HEK293 (cell line): Measurements from ENCODE around the gene ALDH9A1.
"Not testable (repeated sequence)": the region's sequence is repeated elsewhere in the genome, so short reads cannot be mapped to it uniquely, and the experiment has no call there.

ENCODE experiments used
- CTCF ChIA-PET: fragments of 350-600 bp; formaldehyde crosslinking; extraction: SDS; loops from one replicate; lab custom pipeline; 2021; ENCODE audit warnings: antibody characterized with exemption; lab: Yijun Ruan, JAX
- POLR2A ChIA-PET: fragments of 300-600 bp; formaldehyde crosslinking; extraction: SDS; loops from one replicate; lab custom pipeline; 2020; ENCODE audit warnings: antibody characterized with exemption, inconsistent platforms; lab: Yijun Ruan, JAX
- H3K27ac ChIP-seq: fragments of 200-500 bp; sonication (Bioruptor generic); 2 replicates; pipeline ENCODE4 v1.5.1; 2014; ENCODE audit warnings: low read depth, low read length, control low read depth, inconsistent platforms; ENCODE audit errors: extremely low read depth
- H3K36me3 ChIP-seq, 2 experiments: fragments of 200-500 bp in 1 of 2; sonication (Bioruptor generic) in 1 of 2; 1 replicate in 1 of 2; 2 replicates in 1 of 2; pipeline ENCODE4 v1.5.1; 2014 to 2017; ENCODE audit warnings: inconsistent platforms in 2 of 2, low read length in 2 of 2; ENCODE audit not compliant: control insufficient read depth in 2 of 2, insufficient read depth in 1 of 2
- H3K4me1 ChIP-seq: fragments of 200-500 bp; sonication (Bioruptor generic); 2 replicates; pipeline ENCODE4 v1.5.1; 2014; ENCODE audit warnings: mild to moderate bottlenecking, low read length, inconsistent platforms; ENCODE audit not compliant: control insufficient read depth, insufficient read depth
- H3K4me3 ChIP-seq: 2 replicates; pipeline ENCODE4 v1.5.1; 2011; ENCODE audit warnings: low read depth, mild to moderate bottlenecking, control low read depth, low read length, moderate library complexity
- H3K9me3 ChIP-seq: fragments of 200-500 bp; sonication (Bioruptor generic); 2 replicates; pipeline ENCODE4 v1.5.1; 2014; ENCODE audit warnings: low read depth, low read length, inconsistent platforms; ENCODE audit not compliant: control insufficient read depth, insufficient read depth
- ATF2 ChIP-seq: fragments of 450-650 bp; formaldehyde crosslinking; IDR thresholded peaks from 2 replicates; pipeline ENCODE4 v1.5.1; 2016; ENCODE audit warnings: missing biosample characterization, missing genetic modification characterization, low read depth
- GLI4 ChIP-seq: fragments of 450-650 bp; formaldehyde crosslinking; IDR thresholded peaks from 2 replicates; pipeline ENCODE4 v1.5.1; 2016; ENCODE audit warnings: missing biosample characterization, missing genetic modification characterization
- KLF7 ChIP-seq: fragments of 450-650 bp; formaldehyde crosslinking; IDR thresholded peaks from 2 replicates; pipeline ENCODE4 v1.5.1; 2016; ENCODE audit warnings: missing biosample characterization, missing genetic modification characterization, borderline replicate concordance
- OSR2 ChIP-seq: fragments of 450-650 bp; formaldehyde crosslinking; IDR thresholded peaks from 2 replicates; pipeline ENCODE4 v1.5.1; 2016; ENCODE audit warnings: missing biosample characterization, missing genetic modification characterization
- PBX3 ChIP-seq: sonication (generic); formaldehyde crosslinking; IDR thresholded peaks from 2 replicates; pipeline ENCODE4 v1.8.1; 2022; ENCODE audit warnings: mild to moderate bottlenecking, moderate library complexity, missing genetic modification reagents
- PRDM1 ChIP-seq: fragments of 450-650 bp; formaldehyde crosslinking; IDR thresholded peaks from 2 replicates; pipeline ENCODE4; 2016; ENCODE audit warnings: missing biosample characterization, missing genetic modification characterization
- YY1 ChIP-seq: fragments of 450-650 bp; formaldehyde crosslinking; IDR thresholded peaks from 2 replicates; pipeline ENCODE4 v1.5.1; 2018; ENCODE audit warnings: missing biosample characterization, missing genetic modification characterization
- ZBTB17 ChIP-seq: fragments of 450-650 bp; formaldehyde crosslinking; IDR thresholded peaks from 2 replicates; pipeline ENCODE4 v1.5.1; 2016; ENCODE audit warnings: missing biosample characterization, missing genetic modification characterization
- ZBTB20 ChIP-seq: fragments of 450-650 bp; formaldehyde crosslinking; IDR thresholded peaks from 2 replicates; pipeline ENCODE4 v1.5.1; 2016; ENCODE audit warnings: missing biosample characterization, missing genetic modification characterization
- ZBTB26 ChIP-seq: fragments of 450-650 bp; formaldehyde crosslinking; optimal IDR thresholded peaks from 2 replicates; pipeline ENCODE3; 2016; ENCODE audit warnings: missing biosample characterization, mild to moderate bottlenecking, missing genetic modification characterization
- ZNF121 ChIP-seq: fragments of 450-650 bp; formaldehyde crosslinking; IDR thresholded peaks from 2 replicates; pipeline ENCODE4 v1.5.1; 2016; ENCODE audit warnings: missing biosample characterization, missing genetic modification characterization
- ZNF211 ChIP-seq: fragments of 450-650 bp; formaldehyde crosslinking; IDR thresholded peaks from 2 replicates; pipeline ENCODE4 v1.5.1; 2016; ENCODE audit warnings: low read depth, missing biosample characterization, missing genetic modification characterization
- ZNF354C ChIP-seq: fragments of 450-650 bp; formaldehyde crosslinking; IDR thresholded peaks from 2 replicates; pipeline ENCODE4 v1.5.1; 2016; ENCODE audit warnings: missing biosample characterization, missing genetic modification characterization, low read depth, borderline replicate concordance
- ZNF391 ChIP-seq: fragments of 450-650 bp; formaldehyde crosslinking; IDR thresholded peaks from 2 replicates; pipeline ENCODE4 v1.5.1; 2016; ENCODE audit warnings: low read depth, missing biosample characterization, missing genetic modification characterization, borderline replicate concordance
- ZNF398 ChIP-seq: fragments of 450-650 bp; formaldehyde crosslinking; IDR thresholded peaks from 2 replicates; pipeline ENCODE4 v1.5.1; 2017; ENCODE audit warnings: missing biosample characterization, missing genetic modification characterization
- ZNF544 ChIP-seq: fragments of 450-650 bp; formaldehyde crosslinking; IDR thresholded peaks from 2 replicates; pipeline ENCODE4 v1.5.0; 2017; ENCODE audit warnings: missing biosample characterization, missing genetic modification characterization
- ZNF555 ChIP-seq: fragments of 450-650 bp; formaldehyde crosslinking; conservative IDR thresholded peaks from 2 replicates; pipeline ENCODE4 v1.5.1; 2017; ENCODE audit warnings: missing biosample characterization, mild to moderate bottlenecking, missing genetic modification characterization, inconsistent platforms
- ZNF626 ChIP-seq: fragments of 450-650 bp; sonication (Bioruptor Pico); formaldehyde crosslinking; IDR thresholded peaks from 2 replicates; pipeline ENCODE4 v1.5.1; 2018; ENCODE audit warnings: missing biosample characterization, missing genetic modification characterization, inconsistent platforms

The ALDH9A1 gene

GRCh38 chr1:165661703-165662102, 36.7 kb downstream of the ALDH9A1 start (continued):
- no peak for TF ChIP-seq ZBTB26
- TF ChIP-seq GLI4 (tag by site-specific recombination), result no peak
- no peak for TF ChIP-seq ZNF391 (tag by site-specific recombination)
- no peak for TF ChIP-seq ZNF354C (tag by site-specific recombination)
- no peak for TF ChIP-seq ZNF211 (tag by site-specific recombination)

GRCh38 chr1:165659581-165659895, 38.8 kb downstream of the ALDH9A1 start:
- TF ChIP-seq ZNF555 (tag by site-specific recombination) (no peak), ATF2 (tag by site-specific recombination) (no peak), ZNF626 (no peak), ZBTB20 (no peak), ZBTB17 (tag by site-specific recombination) (no peak), ZNF544 (tag by site-specific recombination) (no peak), PBX3 (no peak), YY1 (tag by site-specific recombination) (no peak), ZNF398 (no peak), KLF7 (tag by site-specific recombination) (no peak), OSR2 (tag by site-specific recombination) (no peak)
- Histone ChIP-seq H3K9me3 (no peaks in the 10 kb centered on the region), H3K4me3 (no peak overlapping the region), H3K36me3 (peaks cover 0 to 60% of the 10 kb centered on the region in 2 experiments; a peak in 1 of 3 replicates), H3K4me1 (no peaks in the 10 kb centered on the region), H3K27ac (no peak overlapping the region)
- POLR2A ChIA-PET, result no interaction called here
- CTCF ChIA-PET, result no interaction called here

GRCh38 chr1:165658766-165659580, 39.4 kb downstream of the ALDH9A1 start:
- H3K27ac ChIP-seq, H3K4me3 ChIP-seq, H3K4me1 ChIP-seq, H3K9me3 ChIP-seq, CTCF ChIA-PET: not testable (repeated sequence)
- peak; percentile 66 for TF ChIP-seq ZNF121
- TF ChIP-seq PRDM1 (tag by site-specific recombination), result peak; percentile 55; the same call in 1 of the 2 replicates
- peaks cover 0 to 59% of the 10 kb centered on the region in 2 experiments; a peak in 1 of 3 replicates for H3K36me3 ChIP-seq
- POLR2A ChIA-PET, result interaction anchor here (1.6 kb wide), 1 partner anchor 12 kb away, joined by 4 read pairs; no protein-coding TSS in a partner anchor
